A549 (cell line): ENCODE data around the gene BIN1. TPM values are rescaled to one million over a fixed set of nuclear protein-coding genes. Genes with fewer than 3 reads are reported as not detected.

Experiments used
- ATAC-seq, 2 experiments: fragments of 200-7000 bp in 1 of 2; fragments of >200 bp in 1 of 2; cut with Nextera tagmentation in 1 of 2; cut with Tn5 transposase in 1 of 2; 3 replicates each; pipeline versions ENCODE4 v1.8.0 to v1.9.1; 2018 to 2020; ENCODE audit warnings: mild to moderate bottlenecking in 1 of 2, moderate library complexity in 1 of 2
- CTCF ChIA-PET: fragments of 300-600 bp; sonication (Branson Sonifier 250); formaldehyde crosslinking; extraction: SDS; loops from one replicate; lab custom pipeline; 2021; ENCODE audit warnings: antibody characterized with exemption, inconsistent platforms; lab: Yijun Ruan, JAX
- POLR2A ChIA-PET: fragments of 350-600 bp; formaldehyde crosslinking; extraction: SDS; loops from one replicate; lab custom pipeline; 2021; ENCODE audit warnings: antibody characterized with exemption, inconsistent platforms; lab: Yijun Ruan, JAX
- DNase-seq, 2 experiments: peaks; one replicate each; pipeline versions ENCODE4 v3.0.0 to v3.0.0-alpha.2; 2011 to 2016; ENCODE audit warnings: low read depth in 1 of 2, low spot score in 1 of 2
- FAIRE-seq: peaks from 2 replicates; lab custom pipeline; 2011; peaks lifted over from hg19 to GRCh38; lab: Jason Lieb, UNC
- H3K27ac ChIP-seq, 2 experiments: fragments of >200 bp; sonication (Bioruptor Twin); formaldehyde crosslinking; 3 replicates each; pipeline ENCODE4 v1.5.1; 2016 to 2017
- H3K4me1 ChIP-seq: fragments of >200 bp; sonication (Bioruptor Twin); formaldehyde crosslinking; 3 replicates; pipeline ENCODE4 v1.6.1; 2016
- H3K4me2 ChIP-seq: fragments of >200 bp; sonication (Bioruptor Twin); formaldehyde crosslinking; 3 replicates; pipeline ENCODE4 v1.6.1; 2016
- H3K4me3 ChIP-seq: fragments of >200 bp; sonication (Bioruptor Twin); formaldehyde crosslinking; 3 replicates; pipeline ENCODE4 v1.5.1; 2016
- H3K9me3 ChIP-seq: fragments of >200 bp; sonication (Bioruptor Twin); formaldehyde crosslinking; 3 replicates; pipeline ENCODE4 v1.6.1; 2016
- CBX8 ChIP-seq: fragments of 200-600 bp; sonication (generic); IDR thresholded peaks from 2 replicates; pipeline ENCODE4 v1.6.1; 2016
- CHD4 ChIP-seq: fragments of 200-600 bp; sonication (generic); IDR thresholded peaks from 2 replicates; pipeline ENCODE4 v1.6.1; 2016; ENCODE audit warnings: antibody characterized with exemption, mild to moderate bottlenecking, borderline replicate concordance
- E2F6 ChIP-seq: IDR thresholded peaks from 2 replicates; pipeline ENCODE4 v1.6.1; 2012; ENCODE audit warnings: low read depth, borderline replicate concordance
- ELK1 ChIP-seq: fragments of 150-350 bp; IDR thresholded peaks from 2 replicates; pipeline ENCODE4 v1.6.1; 2014; ENCODE audit warnings: low read depth, mild to moderate bottlenecking, low read length
- HEYL ChIP-seq: fragments of 250-450 bp; sonication (Bioruptor Pico); IDR thresholded peaks from 2 replicates; pipeline ENCODE4 v1.8.0; 2021; ENCODE audit warnings: mild to moderate bottlenecking, moderate library complexity
- JUN ChIP-seq, 2 experiments: fragments of >200 bp; sonication (Bioruptor Twin); formaldehyde crosslinking; IDR thresholded peaks; 2 replicates in 1 of 2; 3 replicates in 1 of 2; pipeline ENCODE4 v1.6.1; 2016 to 2017
- JUNB ChIP-seq: fragments of >200 bp; sonication (Bioruptor Twin); formaldehyde crosslinking; IDR thresholded peaks from 2 replicates; pipeline ENCODE4 v1.6.1; 2016
- KDM1A ChIP-seq: fragments of 200-600 bp; sonication (generic); IDR thresholded peaks from 2 replicates; pipeline ENCODE4 v1.6.1; 2016; ENCODE audit warnings: low read depth, mild to moderate bottlenecking
- KDM5A ChIP-seq: fragments of 200-600 bp; sonication (generic); IDR thresholded peaks from 2 replicates; pipeline ENCODE4 v1.6.1; 2016; ENCODE audit warnings: antibody characterized with exemption, mild to moderate bottlenecking
- MAFK ChIP-seq: fragments of 450-650 bp; IDR thresholded peaks from 2 replicates; pipeline ENCODE4 v1.6.1; 2014; ENCODE audit not compliant: partially characterized antibody
- MAX ChIP-seq: IDR thresholded peaks from 2 replicates; pipeline ENCODE4 v1.6.1; 2012
- MYC ChIP-seq: IDR thresholded peaks from 2 replicates; pipeline ENCODE4 v1.6.1; 2012; ENCODE audit warnings: mild to moderate bottlenecking, inconsistent platforms, low read length, improper control_type of control experiment, borderline replicate concordance
- NFE2L2 ChIP-seq: fragments of 150-350 bp; conservative IDR thresholded peaks from 2 replicates; pipeline ENCODE4 v1.6.1; 2014; ENCODE audit warnings: low read length
- NR3C1 ChIP-seq: fragments of >200 bp; sonication (Bioruptor Twin); formaldehyde crosslinking; IDR thresholded peaks from 3 replicates; pipeline ENCODE4 v1.6.1; 2017
- PHF8 ChIP-seq: fragments of 200-600 bp; sonication (generic); IDR thresholded peaks from 2 replicates; pipeline ENCODE4 v1.6.1; 2016; ENCODE audit warnings: low read depth, mild to moderate bottlenecking, antibody characterized with exemption, moderate library complexity, borderline replicate concordance
- POLR2AphosphoS2 ChIP-seq: conservative IDR thresholded peaks from 2 replicates; pipeline ENCODE4 v1.6.1; 2012; ENCODE audit warnings: low read length, improper control_type of control experiment, inconsistent platforms
- REST ChIP-seq: fragments of 200-600 bp; sonication (generic); IDR thresholded peaks from 2 replicates; pipeline ENCODE4 v1.6.1; 2016; ENCODE audit warnings: antibody characterized with exemption, mild to moderate bottlenecking, moderate library complexity
- RNF2 ChIP-seq: fragments of 200-600 bp; sonication (generic); IDR thresholded peaks from 2 replicates; pipeline ENCODE4 v1.6.1; 2016; ENCODE audit warnings: low read depth, mild to moderate bottlenecking, antibody characterized with exemption, moderate library complexity, borderline replicate concordance
- SREBF2 ChIP-seq: fragments of 450-650 bp; IDR thresholded peaks from 2 replicates; pipeline ENCODE4 v1.6.1; 2014; ENCODE audit warnings: mild to moderate bottlenecking, moderate library complexity
- USF2 ChIP-seq: fragments of 450-650 bp; IDR thresholded peaks from 2 replicates; pipeline ENCODE4 v1.6.1; 2014; ENCODE audit warnings: antibody characterized with exemption
- ZC3H11A ChIP-seq: fragments of 450-650 bp; IDR thresholded peaks from 2 replicates; pipeline ENCODE4 v1.6.1; 2014; ENCODE audit warnings: antibody characterized with exemption, mild to moderate bottlenecking
- ZFP36 ChIP-seq: fragments of 450-650 bp; IDR thresholded peaks from 2 replicates; pipeline ENCODE4 v1.6.1; 2014; ENCODE audit warnings: borderline replicate concordance; ENCODE audit not compliant: partially characterized antibody
- WGBS: methylation state at CpG from one replicate; pipeline ENCODE4 v1.1.6; 2017; ENCODE audit errors: missing lambda C conversion rate; 5-methylcytosine and 5-hydroxymethylcytosine counted together
- polyA plus RNA-seq, 4 experiments: library from polyadenylated mRNA; depleted of rRNA in 3 of 4; stranded (reverse); fragments of >200 nt; fragmentation: RNase III in 1 of 4; extraction: RNeasy Plus Mini Kit Qiagen cat#74134 plus additional on column Dnase treatment in 1 of 4; gene quantifications; 2 replicates in 3 of 4; 3 replicates in 1 of 4; pipeline ENCODE4 v1.2.3, GENCODE V29; 2011 to 2017
- TF ChIP-seq, protein P1 (sequence below): fragments of 250-450 bp; sonication (Bioruptor Pico); IDR thresholded peaks from 2 replicates; pipeline ENCODE4 v1.5.0; 2021; ENCODE audit warnings: mild to moderate bottlenecking, moderate library complexity, borderline replicate concordance

BIN1 gene
- polyA plus RNA-seq, 2 of the 4 experiments (the other 2 are of a cell fraction): 15.5 to 34.1 TPM

- DNase-seq: no peak
- no peak for ATAC-seq
- TF ChIP-seq CHD4 (no peak), PHF8 (no peak), JUN (IDR thresholded peaks at IDR 0.05) (no peak), KDM1A (no peak), NR3C1 (no peak), REST (no peak), ZC3H11A (no peak), MAFK (no peak), MAX (no peak)
- TF ChIP-seq, protein P1, sequence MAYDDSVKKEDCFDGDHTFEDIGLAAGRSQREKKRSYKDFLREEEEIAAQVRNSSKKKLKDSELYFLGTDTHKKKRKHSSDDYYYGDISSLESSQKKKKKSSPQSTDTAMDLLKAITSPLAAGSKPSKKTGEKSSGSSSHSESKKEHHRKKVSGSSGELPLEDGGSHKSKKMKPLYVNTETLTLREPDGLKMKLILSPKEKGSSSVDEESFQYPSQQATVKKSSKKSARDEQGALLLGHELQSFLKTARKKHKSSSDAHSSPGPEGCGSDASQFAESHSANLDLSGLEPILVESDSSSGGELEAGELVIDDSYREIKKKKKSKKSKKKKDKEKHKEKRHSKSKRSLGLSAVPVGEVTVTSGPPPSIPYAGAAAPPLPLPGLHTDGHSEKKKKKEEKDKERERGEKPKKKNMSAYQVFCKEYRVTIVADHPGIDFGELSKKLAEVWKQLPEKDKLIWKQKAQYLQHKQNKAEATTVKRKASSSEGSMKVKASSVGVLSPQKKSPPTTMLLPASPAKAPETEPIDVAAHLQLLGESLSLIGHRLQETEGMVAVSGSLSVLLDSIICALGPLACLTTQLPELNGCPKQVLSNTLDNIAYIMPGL: no peak
- FAIRE-seq: no peak
- POLR2A ChIA-PET: no interaction called here
- Histone ChIP-seq H3K9me3 (no peaks in the 10 kb centered on the region), H3K4me1 (peaks cover 42% of the 10 kb centered on the region), H3K27ac (no peak overlapping the region), H3K4me2 (no peak overlapping the region), H3K4me3 (no peak overlapping the region)
- CTCF ChIA-PET: interaction anchor here (0.8 to 1.5 kb wide), 2 partner anchors 9 to 14 kb away, joined by 3 to 4 read pairs; no protein-coding TSS in a partner anchor
- WGBS: 84% methylated on average over 5 of the region's 5 CpGs
Measured at GRCh38 chr2:127091148-127091547, 15.8 kb downstream of the BIN1 start.

DNA sequence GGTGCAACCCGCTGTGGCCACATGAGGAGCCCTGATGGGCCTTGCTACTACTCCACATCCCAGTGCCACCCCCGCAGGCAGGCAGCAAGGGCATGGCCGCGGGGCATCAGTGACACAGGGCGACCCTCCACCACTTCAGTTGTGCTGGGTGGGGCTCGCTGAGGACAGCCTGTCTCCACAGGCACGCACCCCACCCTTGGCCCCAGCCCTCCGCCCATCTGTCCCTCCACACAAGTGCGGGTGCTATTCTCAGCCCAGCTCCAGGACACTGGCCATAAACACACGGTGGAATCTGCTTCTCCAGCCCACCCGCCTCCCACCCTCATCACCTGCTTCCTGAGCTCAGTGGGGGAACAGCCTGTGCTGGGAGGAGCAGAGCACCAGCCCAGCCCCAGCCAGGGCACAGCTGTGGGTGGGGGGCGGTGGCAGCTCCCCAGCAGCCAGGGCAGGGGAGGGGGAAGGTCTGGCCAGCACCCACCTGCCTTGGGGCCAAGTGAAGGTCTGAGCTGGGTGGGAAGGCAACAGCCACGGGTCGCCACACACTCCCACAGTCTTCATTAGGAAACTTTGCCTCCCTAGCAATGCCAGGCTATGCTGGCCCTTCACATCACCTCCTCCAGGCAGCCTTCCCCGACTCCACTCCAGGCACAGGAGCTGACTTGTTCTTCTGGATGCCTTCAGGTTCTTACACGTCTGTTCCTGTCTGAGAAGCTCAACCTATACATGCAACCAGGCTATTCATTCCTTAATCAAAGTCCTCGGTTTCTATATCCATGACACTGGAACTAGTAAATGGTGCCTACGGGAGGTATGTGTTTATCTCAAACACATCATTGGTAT lies 16.5 kb downstream of the BIN1 start:
- peaks cover 39% of the 10 kb centered on the region for H3K4me1 ChIP-seq
- H3K27ac ChIP-seq: no peak overlapping the region
- no peak for FAIRE-seq
- CTCF ChIA-PET: interaction anchor here (0.8 to 1.7 kb wide), 3 partner anchors 9 to 23 kb away, joined by 3 to 7 read pairs (median 4); no protein-coding TSS in a partner anchor
- POLR2A ChIA-PET: no interaction called here
- TF ChIP-seq KDM1A (no peak), ZFP36 (peak; percentile 74)
- WGBS: 84% methylated on average over 10 of the region's 18 CpGs
- no peak for DNase-seq
- no peaks in the 10 kb centered on the region for H3K9me3 ChIP-seq
- H3K4me3 ChIP-seq: no peak overlapping the region
- H3K4me2 ChIP-seq: no peak overlapping the region
- ATAC-seq: no peak

DNA sequence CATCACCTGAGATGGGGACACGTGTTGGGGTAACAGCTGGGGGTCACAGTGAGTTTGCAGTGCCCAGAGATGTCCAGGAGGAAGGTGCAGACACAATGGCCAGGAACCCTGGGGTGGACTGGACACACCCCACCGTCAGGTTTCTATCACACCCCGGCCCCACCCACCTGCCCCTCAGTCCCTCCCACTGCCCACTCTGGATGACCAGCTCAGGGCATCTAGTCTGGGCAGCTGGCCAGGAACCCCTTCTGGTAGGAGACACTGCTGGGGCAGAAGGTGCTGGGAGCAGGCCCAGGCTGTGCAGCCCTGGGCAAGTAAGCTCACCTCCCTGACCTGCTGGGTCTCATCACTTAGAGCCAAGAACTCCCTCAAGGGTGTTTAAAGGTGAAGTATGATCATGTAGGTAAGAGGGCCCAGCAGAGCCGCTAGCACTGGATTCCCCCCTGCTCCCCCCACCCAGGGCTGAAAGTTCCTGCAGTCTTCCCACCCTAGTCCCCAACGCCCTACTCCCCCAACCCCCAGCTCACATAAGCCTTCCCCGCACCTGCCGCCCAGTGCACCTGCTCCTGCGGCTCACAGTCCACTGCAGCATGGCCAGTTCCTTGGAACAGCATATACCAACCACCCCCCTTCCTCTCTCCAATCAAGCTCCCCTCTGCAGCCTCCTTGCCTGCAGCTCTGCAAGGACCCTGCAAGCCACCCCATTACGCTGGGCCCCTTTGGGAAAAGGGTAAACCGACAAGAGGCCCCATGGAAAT lies 17.3 kb downstream of the BIN1 start:
- DNase-seq (no peak), FAIRE-seq (no peak), ATAC-seq (no peak)
- Histone ChIP-seq H3K4me3 (no peak overlapping the region), H3K27ac (no peak overlapping the region), H3K4me1 (peaks cover 35% of the 10 kb centered on the region), H3K9me3 (no peaks in the 10 kb centered on the region), H3K4me2 (no peak overlapping the region)
- POLR2A ChIA-PET: no interaction called here
- CTCF ChIA-PET: interaction anchor here (1.0 to 1.7 kb wide), 4 partner anchors 13 to 84 kb away, joined by 4 to 7 read pairs (median 4); partner anchors contain the start of gene BIN1
- WGBS: 90% methylated on average over 8 of the region's 10 CpGs
- TF ChIP-seq NFE2L2 (no peak), JUNB (no peak), RNF2 (no peak), KDM5A (no peak), ZC3H11A (no peak), E2F6 (no peak), CBX8 (no peak), MYC (no peak), MAFK (no peak), SREBF2 (no peak), POLR2AphosphoS2 (no peak), USF2 (no peak), HEYL (no peak), ELK1 (no peak)
